Amniotic epithelial cell (primary cell): ENCODE data around the gene MDH1B.
"Not testable (repeated sequence)": the region's sequence is repeated elsewhere in the genome, so short reads cannot be mapped to it uniquely, and the experiment has no call there.

Experiments used
- DNase-seq: peaks from one replicate; pipeline ENCODE4 v3.0.0-alpha.2; 2010; ENCODE audit warnings: low read depth

MDH1B gene

DNA sequence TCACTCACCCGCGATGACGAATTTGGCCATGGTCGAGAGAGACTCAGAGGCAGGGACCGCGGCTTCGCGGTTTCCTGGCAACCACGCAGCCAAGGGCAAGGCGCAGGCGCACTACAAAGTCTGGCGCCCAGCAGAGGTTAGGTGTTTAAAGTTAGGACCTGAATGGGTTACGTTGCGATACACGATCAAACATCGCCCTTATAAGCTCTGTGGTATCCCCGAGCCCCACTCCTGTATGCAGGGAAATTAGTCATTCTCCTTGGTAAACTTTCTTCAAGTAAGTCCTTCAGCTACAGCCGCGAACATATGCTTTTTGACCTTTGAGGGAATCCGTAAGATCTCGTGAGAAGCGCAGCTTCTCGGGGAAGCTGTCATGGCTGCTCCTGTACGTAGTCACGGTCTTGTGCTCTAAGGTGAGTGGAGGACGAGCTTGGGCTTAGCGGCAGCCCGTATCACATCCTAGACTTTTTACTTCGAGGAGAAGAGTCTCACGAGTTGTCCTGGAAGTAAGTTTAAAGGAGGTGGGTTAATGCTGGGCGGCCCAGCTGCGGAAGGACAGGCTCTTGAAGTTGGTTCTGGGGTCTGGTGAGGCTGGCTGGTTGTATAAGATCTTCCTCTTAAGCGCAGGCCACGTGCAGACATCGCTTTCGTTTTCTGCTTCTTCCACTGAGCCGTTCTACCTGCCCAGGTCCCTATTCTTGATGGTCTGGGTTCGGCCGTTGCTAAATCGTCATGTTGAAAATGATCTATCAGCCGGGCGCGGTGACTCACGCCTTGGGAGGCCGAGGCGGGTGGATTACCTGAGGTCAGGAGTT is at the start of gene MDH1B, which contains the start of gene FASTKD2:
Gene MDH1B (minus strand): TSS at position 87 of the 815 bp plus-strand sequence. CDS start 57 bp downstream, at position 30.
Gene FASTKD2 (plus strand): TSS at position 365 of the 815 bp plus-strand sequence. CDS start 1,088 bp downstream, outside the sequence.
- peak; percentile 96 for DNase-seq

DNA sequence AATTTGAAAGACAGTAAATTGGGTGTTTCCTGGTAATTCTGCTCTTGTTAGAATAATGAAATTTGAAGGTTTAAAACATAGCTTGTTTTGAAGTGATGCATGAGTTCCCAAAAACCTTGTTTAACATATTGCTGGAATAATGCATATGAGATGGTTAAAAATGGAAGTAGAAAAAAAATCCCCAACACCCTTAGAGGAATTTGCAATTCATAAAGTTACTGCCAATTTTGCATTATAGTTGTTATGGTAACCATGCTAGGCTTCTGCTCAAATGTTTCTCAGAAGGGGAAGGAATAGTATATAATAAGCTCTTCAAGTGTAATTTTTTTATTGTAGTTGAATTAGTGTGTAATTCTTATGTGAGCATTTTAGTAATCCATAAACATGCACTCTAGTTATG is 49.4 kb upstream of the MDH1B start:
- no peak for DNase-seq

DNA sequence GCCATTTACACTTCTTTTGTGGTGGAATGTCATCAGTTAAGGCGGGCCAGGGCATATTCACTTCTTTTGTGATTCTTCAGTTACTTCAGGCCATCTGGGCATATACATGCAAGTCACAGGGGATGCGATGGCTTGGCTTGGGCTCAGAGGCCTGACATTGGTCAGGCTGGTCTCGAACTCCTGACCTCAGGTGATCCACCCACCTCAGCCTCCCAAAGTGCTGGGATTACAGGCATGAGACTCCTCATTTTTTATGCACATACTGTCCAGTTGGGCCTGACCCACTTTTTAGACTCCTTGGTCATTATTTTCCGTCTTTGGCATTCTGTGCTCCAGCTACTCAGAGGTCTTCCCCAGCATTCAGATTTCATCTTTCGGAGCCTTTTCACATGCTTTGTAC is 47.3 kb upstream of the MDH1B start:
- DNase-seq, result not testable (repeated sequence)

GRCh38 chr2:206807624-206808023 is 42.5 kb upstream of the MDH1B start:
- DNase-seq, result not testable (repeated sequence)

- no peak for DNase-seq
Observed at GRCh38 chr2:206805887-206806607, 40.9 kb upstream of the MDH1B start.

- DNase-seq, result no peak
Observed at GRCh38 chr2:206804326-206804725, 39.2 kb upstream of the MDH1B start.

DNA sequence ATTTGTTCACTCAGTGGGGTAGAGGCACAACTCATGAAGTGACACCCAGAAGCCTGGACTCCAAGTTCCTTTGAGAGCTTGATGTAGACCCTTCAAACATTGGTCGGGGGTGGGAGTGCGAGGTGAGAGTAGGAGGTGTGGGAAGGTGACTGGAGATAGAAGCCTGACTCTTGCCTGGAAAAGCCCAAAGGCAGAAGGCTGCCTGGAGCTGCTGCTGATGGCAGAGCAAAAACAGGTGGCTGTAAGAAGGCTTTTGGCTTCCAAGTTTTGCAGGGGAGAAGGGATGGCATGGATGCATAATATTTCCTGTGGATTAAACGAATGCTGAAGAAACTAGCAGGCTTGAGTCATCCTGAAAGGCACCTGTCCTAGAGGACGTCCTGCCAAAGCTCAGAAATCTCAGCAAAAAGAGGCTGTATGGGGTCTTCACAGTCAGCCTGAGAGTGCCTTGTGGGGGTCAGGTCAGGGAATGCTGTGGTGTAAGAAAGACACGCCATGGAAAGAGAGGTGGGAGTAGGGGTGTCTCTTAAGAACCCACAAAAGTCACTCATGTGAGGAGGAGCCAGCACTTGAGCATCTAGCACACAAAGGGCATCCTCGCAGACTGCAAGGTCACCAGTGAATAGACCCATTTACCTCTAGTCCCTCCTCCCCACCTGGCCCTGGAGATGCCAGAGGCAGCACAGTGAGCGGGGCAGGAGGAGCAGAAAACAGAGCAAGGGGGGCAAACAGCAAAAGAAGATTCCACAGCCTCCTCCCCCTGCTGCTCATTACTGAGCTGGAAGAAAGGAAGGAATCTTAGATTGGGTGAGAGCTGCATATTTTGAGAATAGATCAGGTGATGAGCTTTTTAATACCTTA is 37.8 kb upstream of the MDH1B start:
- no peak for DNase-seq

GRCh38 chr2:206801418-206802189 is 36.5 kb upstream of the MDH1B start:
- DNase-seq, result no peak

GRCh38 chr2:206800506-206801417 is 35.6 kb upstream of the MDH1B start:
- peak; percentile 65 for DNase-seq

- DNase-seq, result peak; percentile 69
Observed at GRCh38 chr2:206799083-206799482, 34.0 kb upstream of the MDH1B start.

- no peak for DNase-seq
Observed at GRCh38 chr2:206798000-206798399, 32.9 kb upstream of the MDH1B start.

DNA sequence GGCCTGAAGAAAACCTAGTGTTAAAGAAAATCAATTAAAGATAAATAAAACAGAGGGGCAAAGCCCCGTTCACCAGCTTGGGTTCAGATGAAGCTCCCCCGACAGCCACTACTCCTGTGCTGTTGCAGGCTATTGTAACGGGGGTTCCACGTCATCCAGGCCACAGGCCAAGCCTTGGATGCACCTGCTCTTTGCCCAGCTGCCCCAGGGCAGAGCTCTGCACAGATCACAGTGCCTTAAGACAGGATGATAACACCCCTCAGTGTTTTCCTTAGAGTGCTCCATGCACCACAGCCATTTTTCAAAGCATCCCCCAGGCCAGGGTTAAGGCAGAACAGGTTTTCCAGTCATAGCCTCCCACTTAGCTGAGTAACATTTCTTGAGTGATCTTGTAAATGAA is 32.2 kb upstream of the MDH1B start:
- no peak for DNase-seq

DNA sequence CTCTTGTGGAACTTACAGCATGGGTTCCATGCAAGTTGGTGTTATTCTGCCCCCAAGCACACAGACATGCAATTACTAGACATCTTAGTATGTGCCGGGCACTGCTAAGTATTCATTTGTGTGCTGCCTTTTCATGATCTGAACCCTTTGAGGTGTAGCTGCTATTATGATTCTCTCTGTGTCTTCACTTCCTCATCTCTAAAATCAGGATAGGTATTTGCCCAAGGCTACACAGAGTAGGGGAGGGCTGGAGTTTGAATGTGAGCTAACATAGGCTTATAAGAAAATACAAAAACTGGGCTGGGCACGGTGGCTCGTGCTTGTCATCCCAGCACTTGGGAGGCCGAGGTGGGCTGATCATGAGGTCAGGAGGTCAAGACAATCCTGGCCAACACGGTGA is 27.5 kb upstream of the MDH1B start:
- no peak for DNase-seq

- DNase-seq, result peak; percentile 24
Observed at GRCh38 chr2:206790311-206790935, 25.3 kb upstream of the MDH1B start.

DNA sequence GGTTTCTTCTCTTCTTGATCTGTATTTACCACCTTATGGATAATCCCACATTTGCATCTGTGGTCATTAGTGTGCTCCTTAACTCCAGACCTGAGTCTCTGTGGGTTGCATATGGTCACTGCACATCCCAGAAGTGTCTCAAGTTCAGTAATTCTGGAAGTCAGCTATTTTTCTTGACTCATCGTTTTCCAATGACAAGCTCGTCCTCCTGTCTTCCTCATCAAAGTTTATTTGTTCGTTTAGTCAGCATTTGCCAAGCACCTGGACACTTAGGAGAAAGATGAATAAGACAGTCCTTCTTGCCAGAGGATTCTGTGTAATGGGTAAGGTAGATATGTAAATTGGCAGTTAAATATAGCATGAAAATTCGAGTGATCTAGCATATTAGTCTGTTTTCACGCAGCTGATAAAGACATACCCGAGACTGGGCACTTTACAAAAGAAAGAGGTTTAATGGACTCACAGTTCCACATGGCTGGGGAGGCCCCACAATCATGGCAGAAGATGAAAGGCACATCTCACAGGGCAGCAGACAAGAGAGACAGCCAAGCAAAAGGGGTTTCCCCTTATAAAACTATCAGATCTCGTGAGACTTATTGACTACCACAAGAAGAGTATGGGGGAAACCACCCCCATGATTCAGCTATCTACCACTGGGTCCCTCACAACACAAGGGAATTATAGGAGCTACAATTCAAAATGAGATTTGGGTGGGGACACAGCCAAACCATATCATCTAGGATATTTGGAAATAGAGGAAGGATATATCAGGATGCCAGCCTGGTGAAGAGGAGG is 19.6 kb upstream of the MDH1B start:
- DNase-seq, result no peak

DNA sequence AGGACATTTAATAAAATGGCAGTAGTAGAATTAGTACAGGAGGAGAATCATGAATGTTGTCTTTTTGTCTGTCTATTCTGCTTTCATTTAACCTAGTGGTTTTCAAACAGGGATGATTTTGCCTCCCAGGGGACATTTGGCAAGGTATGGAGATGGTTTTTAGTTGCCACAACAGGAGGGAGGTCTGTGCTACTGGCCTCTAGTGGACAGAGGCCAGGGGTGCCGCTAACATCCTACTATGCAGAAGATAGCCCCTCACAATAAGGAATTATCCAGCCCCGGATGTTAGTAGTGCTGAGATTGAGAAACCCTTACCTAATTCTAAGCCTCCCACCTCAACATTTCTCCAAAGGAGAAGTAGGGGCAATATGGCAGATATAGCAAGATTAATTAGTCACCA is 18.6 kb upstream of the MDH1B start:
- no peak for DNase-seq

DNA sequence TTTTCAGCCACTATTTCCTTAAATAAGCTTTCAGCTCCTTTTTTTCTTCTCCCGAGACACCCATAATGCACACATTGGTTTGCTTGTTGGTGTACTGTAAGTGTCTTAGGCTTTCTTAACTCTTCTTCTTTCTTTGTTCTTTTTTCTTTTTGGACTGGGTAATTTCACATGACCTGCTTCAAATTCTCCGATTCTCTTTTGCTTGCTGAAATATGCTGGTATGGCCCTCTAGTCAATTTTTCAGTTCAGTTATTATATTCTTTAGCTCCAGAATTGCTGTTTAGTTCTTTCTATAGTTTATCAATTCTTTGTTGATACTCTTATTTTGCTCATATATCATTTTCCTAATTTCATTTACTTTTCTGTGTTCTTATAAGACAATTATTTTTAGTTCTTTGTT is 15.5 kb upstream of the MDH1B start:
- DNase-seq, result no peak

DNA sequence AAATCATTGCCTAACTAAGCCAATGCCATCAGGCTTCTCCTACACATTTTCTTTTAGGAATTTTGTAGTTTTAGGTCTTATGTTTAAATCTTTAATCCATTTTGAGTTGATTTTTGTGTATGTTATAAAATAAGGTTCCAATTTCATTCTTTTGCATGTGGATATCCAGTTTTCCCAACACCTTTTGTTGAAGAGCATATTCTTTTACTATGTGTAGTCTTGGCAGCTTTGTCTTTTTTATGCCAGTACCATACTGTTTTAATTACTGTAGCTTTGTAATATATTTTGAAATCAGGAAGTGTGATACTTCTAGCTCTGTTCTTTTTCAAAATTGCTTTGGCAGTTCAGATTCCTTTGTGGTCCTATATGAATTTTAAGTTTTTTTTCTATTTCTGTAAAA is 11.3 kb upstream of the MDH1B start:
- no peak for DNase-seq

DNA sequence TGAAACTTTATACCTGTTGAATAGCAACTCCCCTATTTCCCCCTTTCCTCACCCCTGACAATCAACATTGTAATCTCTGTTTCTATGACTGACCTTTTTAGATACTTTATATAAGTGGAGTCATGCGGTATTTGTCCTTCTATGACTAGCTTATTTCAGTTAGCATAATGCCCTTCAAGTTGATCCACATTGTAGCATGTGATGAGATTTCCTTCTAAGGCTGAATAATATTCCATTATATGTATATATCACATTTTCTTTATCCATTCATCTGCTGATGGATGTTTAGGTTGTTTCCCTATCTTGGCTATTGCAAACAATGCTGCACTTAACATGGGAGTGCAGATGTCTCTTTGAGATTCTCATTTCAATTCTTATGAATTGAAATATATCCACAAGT is 9.7 kb upstream of the MDH1B start:
- no peak for DNase-seq
